ENCODE measurements around the gene ARHGAP20.

The ARHGAP20 gene

DNA sequence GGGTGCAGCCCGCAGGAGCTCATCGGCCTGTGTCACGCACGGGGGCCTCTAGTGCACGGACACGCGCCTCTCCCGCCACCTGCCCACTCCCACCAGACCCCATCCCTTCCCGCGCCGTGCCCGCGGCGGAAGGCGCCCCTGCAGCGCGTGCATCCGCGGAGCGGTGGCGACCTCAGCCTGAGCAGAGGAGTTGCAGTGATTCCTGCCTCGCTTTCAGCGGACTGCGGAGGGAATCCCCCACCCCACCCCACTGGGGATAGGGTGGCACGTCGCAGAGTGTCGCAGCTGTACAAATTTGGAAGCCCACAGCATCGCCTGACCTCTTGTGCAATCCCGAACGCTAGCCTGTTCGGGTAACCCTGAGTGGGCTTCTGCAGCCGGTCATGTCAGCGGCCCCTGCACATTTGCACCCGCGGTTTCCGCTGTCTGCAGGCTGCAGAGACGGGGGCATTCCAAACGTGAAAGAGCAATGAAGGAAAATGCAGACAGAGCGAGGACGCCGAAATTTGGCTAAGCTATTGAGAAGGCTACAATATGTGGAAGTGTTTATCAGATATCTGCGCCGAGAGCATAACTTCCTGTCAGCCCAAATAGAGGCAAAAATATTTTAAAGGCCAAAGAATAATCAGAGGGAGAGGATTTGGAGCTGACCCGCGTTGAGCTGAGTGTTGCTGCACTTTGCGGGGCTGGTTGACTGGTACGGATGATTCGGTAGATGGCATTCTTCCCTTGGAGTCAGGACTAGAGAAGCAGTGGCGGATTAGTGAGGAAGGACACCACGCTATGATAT lies 617 bp upstream of the ARHGAP20 start:
- FAIRE-seq = peak; percentile 48
- DNase-seq (ENCODE audit: insufficient read length) = peak; percentile 12
- TF ChIP-seq TAF1 (IDR thresholded peaks at IDR 0.05; ENCODE audit: borderline replicate concordance, low read depth, low read length) (no peak), POLR2AphosphoS5 (IDR thresholded peaks at IDR 0.05; ENCODE audit: low read depth, low read length) (no peak), POLR2A (IDR thresholded peaks at IDR 0.05; ENCODE audit: low read depth, low read length) (no peak)

DNA sequence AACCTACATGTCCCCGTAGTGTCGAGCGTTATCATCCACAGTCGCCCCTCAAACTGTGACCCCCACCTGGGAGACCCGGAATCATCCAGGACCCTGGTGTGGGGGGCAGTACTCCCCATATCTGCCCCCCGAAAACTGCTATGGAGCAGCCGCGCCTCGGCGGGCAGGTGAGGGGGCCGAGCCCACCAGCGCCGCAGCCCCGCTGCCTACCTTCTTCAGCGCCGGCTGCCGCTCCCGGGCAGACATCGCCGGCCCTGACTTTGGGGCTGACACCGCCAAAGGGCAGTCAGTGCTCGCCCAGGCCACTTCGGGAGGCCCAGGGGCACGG lies 825 bp downstream of the ARHGAP20 start:
- TF ChIP-seq POLR2AphosphoS5 (IDR thresholded peaks at IDR 0.05; ENCODE audit: low read depth, low read length) (no peak), POLR2A (IDR thresholded peaks at IDR 0.05; ENCODE audit: low read depth, low read length) (no peak), TAF1 (IDR thresholded peaks at IDR 0.05; ENCODE audit: borderline replicate concordance, low read depth, low read length) (no peak)
- DNase-seq (ENCODE audit: insufficient read length) (peak; percentile 2), FAIRE-seq (no peak)

DNA sequence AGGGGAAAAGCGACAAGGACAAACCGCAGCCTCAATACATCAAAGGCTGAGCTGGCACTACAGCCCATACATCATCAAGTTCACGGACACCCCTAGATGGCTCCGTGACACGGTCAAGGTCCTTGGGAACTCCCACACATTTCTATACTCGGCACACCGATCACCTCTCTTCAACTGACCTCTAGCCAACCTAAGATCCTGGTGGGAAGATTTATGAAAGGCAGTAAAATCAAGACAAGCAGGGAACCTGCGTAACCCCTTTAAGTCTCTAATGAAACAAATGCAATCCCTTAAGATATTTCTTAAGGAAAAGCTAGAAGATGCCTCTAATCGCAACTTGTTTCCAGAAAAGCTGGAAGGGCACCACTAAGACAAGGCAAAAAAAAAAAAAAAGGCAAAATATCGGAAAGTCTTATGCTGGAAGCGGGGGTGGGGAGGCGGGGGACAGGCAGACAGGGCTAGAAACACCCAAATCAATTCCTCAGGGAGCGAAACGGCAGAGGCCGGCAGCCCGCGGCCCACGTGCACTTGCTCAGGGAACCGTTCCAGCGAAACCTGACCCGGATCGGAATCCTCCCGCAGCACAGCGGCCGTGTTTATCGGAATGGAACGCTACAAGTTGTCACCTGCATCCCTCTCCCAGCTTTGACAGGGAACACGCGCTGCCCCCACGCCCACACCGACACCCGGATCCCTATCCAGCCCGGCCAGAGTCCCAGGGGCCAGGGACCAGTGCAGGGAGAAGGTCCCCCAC lies 1.4 kb downstream of the ARHGAP20 start:
- DNase-seq (ENCODE audit: insufficient read length) = peak; percentile 5
- no peak for TF ChIP-seq POLR2A (IDR thresholded peaks at IDR 0.05; ENCODE audit: low read depth, low read length)
- no peak for TF ChIP-seq POLR2AphosphoS5 (IDR thresholded peaks at IDR 0.05; ENCODE audit: low read depth, low read length)
- TF ChIP-seq TAF1 (IDR thresholded peaks at IDR 0.05; ENCODE audit: borderline replicate concordance, low read depth, low read length) = no peak
- no peak for FAIRE-seq

DNA sequence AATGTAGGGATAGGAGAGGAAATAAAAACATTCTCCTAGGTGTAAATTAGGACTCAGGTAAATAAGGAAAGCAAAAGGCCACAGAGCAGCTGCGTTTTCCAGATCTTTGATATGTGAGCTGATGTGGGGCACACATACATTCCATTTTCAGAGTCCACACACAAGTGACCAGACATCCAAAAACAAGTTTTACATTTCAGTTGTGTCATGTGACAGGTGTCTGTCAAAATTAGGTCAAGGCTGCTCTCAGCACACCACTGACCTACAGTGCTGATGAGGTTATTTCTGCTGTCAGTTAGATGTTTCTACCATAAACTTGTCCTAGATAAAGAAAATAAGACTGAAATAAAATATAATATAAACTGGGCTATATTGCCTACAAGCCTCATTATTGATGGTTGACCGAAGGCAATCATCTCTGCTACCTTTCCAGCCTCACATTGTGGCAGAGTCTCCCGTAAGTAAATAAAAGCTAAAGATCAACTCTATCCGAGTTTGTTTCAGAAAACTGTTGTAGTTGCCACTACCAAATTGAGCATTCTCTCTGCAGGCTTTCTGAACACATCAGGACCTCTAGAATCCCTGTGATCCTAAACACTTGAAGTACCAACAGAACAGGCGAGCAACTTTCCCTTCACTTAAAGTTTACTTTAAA lies 7.9 kb downstream of the ARHGAP20 start:
- no peak for TF ChIP-seq POLR2AphosphoS5 (IDR thresholded peaks at IDR 0.05; ENCODE audit: low read depth, low read length)
- TF ChIP-seq TAF1 (IDR thresholded peaks at IDR 0.05; ENCODE audit: borderline replicate concordance, low read depth, low read length) = no peak
- no peak for TF ChIP-seq POLR2A (IDR thresholded peaks at IDR 0.05; ENCODE audit: low read depth, low read length)
- FAIRE-seq (no peak), DNase-seq (ENCODE audit: insufficient read length) (no peak)

DNA sequence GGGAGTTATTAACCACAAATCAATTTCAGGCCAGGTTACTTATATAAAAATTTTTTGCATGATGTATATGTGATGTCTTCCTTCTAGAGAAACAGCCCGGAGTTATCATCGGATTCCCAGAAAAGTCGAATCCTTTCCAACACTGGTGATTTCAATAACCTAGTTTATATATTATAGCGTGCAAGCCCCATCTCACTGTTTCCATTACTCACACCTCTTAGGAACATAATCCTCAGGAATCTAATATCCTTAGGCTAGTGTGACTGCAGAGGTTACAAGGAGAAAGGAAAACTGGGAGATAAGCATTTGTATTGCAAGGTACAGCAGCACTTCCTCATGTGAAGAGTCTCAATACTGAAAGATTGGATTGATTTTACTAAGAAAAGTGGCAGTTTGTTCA lies 20.3 kb downstream of the ARHGAP20 start:
- FAIRE-seq (no peak), DNase-seq (ENCODE audit: insufficient read length) (no peak)
- TF ChIP-seq POLR2A (IDR thresholded peaks at IDR 0.05; ENCODE audit: low read depth, low read length) = no peak
- no peak for TF ChIP-seq TAF1 (IDR thresholded peaks at IDR 0.05; ENCODE audit: borderline replicate concordance, low read depth, low read length)
- no peak for TF ChIP-seq POLR2AphosphoS5 (IDR thresholded peaks at IDR 0.05; ENCODE audit: low read depth, low read length)

- FAIRE-seq = no peak
- DNase-seq (ENCODE audit: insufficient read length) = no peak
- no peak for TF ChIP-seq POLR2AphosphoS5 (IDR thresholded peaks at IDR 0.05; ENCODE audit: low read depth, low read length)
- TF ChIP-seq POLR2A (IDR thresholded peaks at IDR 0.05; ENCODE audit: low read depth, low read length) = no peak
- no peak for TF ChIP-seq TAF1 (IDR thresholded peaks at IDR 0.05; ENCODE audit: borderline replicate concordance, low read depth, low read length)
Measured at GRCh38 chr11:110689306-110689705, 22.9 kb downstream of the ARHGAP20 start.

- FAIRE-seq (no peak), DNase-seq (ENCODE audit: insufficient read length) (no peak)
- TF ChIP-seq POLR2AphosphoS5 (IDR thresholded peaks at IDR 0.05; ENCODE audit: low read depth, low read length) (no peak), POLR2A (IDR thresholded peaks at IDR 0.05; ENCODE audit: low read depth, low read length) (no peak), TAF1 (IDR thresholded peaks at IDR 0.05; ENCODE audit: borderline replicate concordance, low read depth, low read length) (no peak)
Measured at GRCh38 chr11:110679323-110679975, 32.8 kb downstream of the ARHGAP20 start.

GRCh38 chr11:110675548-110675947 lies 36.7 kb downstream of the ARHGAP20 start:
- TF ChIP-seq TAF1 (IDR thresholded peaks at IDR 0.05; ENCODE audit: borderline replicate concordance, low read depth, low read length) (no peak), POLR2A (IDR thresholded peaks at IDR 0.05; ENCODE audit: low read depth, low read length) (no peak), POLR2AphosphoS5 (IDR thresholded peaks at IDR 0.05; ENCODE audit: low read depth, low read length) (no peak)
- FAIRE-seq = peak; percentile 65
- DNase-seq (ENCODE audit: insufficient read length) = no peak

DNA sequence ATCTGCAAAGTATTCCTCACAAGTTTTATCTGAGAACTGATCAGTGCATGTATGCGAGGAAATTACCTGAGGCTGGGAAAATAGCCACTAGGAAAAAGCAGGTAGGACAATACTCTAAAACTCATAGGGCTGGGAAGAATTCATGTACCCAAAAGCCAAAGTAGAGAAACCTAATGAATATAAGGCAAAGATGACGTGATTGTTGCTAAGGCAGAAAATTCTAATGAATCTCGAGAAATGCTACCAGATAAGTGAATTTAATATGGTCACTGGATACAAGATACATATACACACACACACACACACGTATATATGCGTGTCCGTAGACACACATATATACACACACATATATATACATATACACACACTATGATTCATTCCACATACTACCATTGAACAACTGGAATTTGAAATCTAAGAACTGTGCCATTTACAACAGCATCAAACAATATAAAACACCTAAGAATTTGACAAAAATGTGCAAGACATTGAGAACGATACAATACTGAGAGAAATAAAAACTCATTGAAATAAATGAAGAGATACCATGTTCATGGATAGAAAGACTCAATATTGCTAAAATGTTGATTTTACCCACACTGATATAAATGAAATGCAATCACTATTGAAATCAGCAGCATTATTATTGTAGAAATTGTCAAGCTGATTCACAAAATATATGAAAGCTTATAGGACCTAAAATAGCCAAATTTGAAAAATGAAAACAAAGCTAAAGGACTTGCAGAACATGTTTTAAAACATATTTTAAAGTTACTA lies 46.4 kb downstream of the ARHGAP20 start:
- TF ChIP-seq POLR2AphosphoS5 (IDR thresholded peaks at IDR 0.05; ENCODE audit: low read depth, low read length) (no peak), TAF1 (IDR thresholded peaks at IDR 0.05; ENCODE audit: borderline replicate concordance, low read depth, low read length) (no peak), POLR2A (IDR thresholded peaks at IDR 0.05; ENCODE audit: low read depth, low read length) (no peak)

DNA sequence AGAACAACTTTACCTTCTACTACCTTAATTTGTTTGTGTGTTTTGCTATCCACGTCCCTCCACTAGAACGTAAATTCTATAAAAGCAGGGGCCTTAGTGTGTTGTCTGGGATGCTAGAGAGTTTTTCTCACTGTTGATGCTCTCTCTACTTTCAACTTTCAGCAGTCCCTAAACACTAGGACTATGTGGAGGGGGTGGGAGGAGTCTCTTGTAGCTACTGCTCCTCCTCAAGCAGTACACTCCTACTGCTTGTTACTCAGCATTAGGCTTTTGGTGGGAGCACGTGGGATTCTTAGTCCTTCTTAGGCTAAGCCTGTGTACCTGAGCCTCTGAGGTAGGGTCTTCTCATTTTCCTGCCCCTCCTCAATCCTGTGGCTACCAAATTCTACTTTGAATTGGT lies 56.3 kb downstream of the ARHGAP20 start:
- FAIRE-seq (no peak), DNase-seq (ENCODE audit: insufficient read length) (no peak)
- no peak for TF ChIP-seq POLR2A (IDR thresholded peaks at IDR 0.05; ENCODE audit: low read depth, low read length)
- TF ChIP-seq POLR2AphosphoS5 (IDR thresholded peaks at IDR 0.05; ENCODE audit: low read depth, low read length) = no peak
- no peak for TF ChIP-seq TAF1 (IDR thresholded peaks at IDR 0.05; ENCODE audit: borderline replicate concordance, low read depth, low read length)

More for the DNA sequence above, 46.4 kb downstream of the ARHGAP20 start:
- FAIRE-seq (no peak), DNase-seq (ENCODE audit: insufficient read length) (no peak)
